CD4-positive, alpha-beta T cell treated with Interleukin-6 for 4 hours (primary cell): ENCODE results near the gene LRIT1.

Experiments used
- DNase-seq: peaks from one replicate; pipeline ENCODE4 v3.0.0-alpha.2; 2020; ENCODE audit warnings: mixed read lengths

Gene LRIT1

GRCh38 chr10:84214046-84214572 lies 27.2 kb downstream of the LRIT1 start:
- no peak for DNase-seq

GRCh38 chr10:84213076-84213475 lies 28.3 kb downstream of the LRIT1 start:
- DNase-seq: no peak

- no peak for DNase-seq
Measured at GRCh38 chr10:84212014-84212413, 29.3 kb downstream of the LRIT1 start.

- no peak for DNase-seq
Measured at GRCh38 chr10:84211566-84211965, 29.8 kb downstream of the LRIT1 start.

GRCh38 chr10:84208023-84208422 lies 33.3 kb downstream of the LRIT1 start:
- DNase-seq: no peak

- DNase-seq: no peak
Measured at GRCh38 chr10:84205853-84206525, 35.4 kb downstream of the LRIT1 start.

GRCh38 chr10:84205049-84205852 lies 36.1 kb downstream of the LRIT1 start:
- peak; percentile 67 for DNase-seq

- DNase-seq: no peak
Measured at GRCh38 chr10:84204610-84205009, 36.7 kb downstream of the LRIT1 start.

GRCh38 chr10:84204122-84204521 lies 37.2 kb downstream of the LRIT1 start:
- DNase-seq: no peak

GRCh38 chr10:84202349-84202748 lies 39.0 kb downstream of the LRIT1 start:
- DNase-seq: no peak

GRCh38 chr10:84201682-84202081 lies 39.7 kb downstream of the LRIT1 start:
- DNase-seq: no peak

- DNase-seq: no peak
Measured at GRCh38 chr10:84201244-84201606, 40.1 kb downstream of the LRIT1 start.

GRCh38 chr10:84200537-84201243 lies 40.7 kb downstream of the LRIT1 start:
- no peak for DNase-seq

GRCh38 chr10:84198206-84198915 lies 43.0 kb downstream of the LRIT1 start:
- DNase-seq: no peak

- no peak for DNase-seq
Measured at GRCh38 chr10:84197643-84198042, 43.7 kb downstream of the LRIT1 start.

- no peak for DNase-seq
Measured at GRCh38 chr10:84196941-84197340, 44.4 kb downstream of the LRIT1 start.

GRCh38 chr10:84196083-84196482 lies 45.3 kb downstream of the LRIT1 start:
- DNase-seq: no peak

- DNase-seq: no peak
Measured at GRCh38 chr10:84195044-84195830, 46.1 kb downstream of the LRIT1 start.

- DNase-seq: peak; percentile 44
Measured at GRCh38 chr10:84194424-84195043, 46.8 kb downstream of the LRIT1 start, which contains the start of gene CDHR1. TSS of gene CDHR1 (plus strand) at chr10:84194537. CDS start at chr10:84194761, 224 bp downstream.

- no peak for DNase-seq
Measured at GRCh38 chr10:84193846-84194423, 47.4 kb downstream of the LRIT1 start.

GRCh38 chr10:84193327-84193726 lies 48.0 kb downstream of the LRIT1 start:
- DNase-seq: no peak
